GM19397 (cell line): ENCODE results near the gene PCDHB5.
"Not testable (repeated sequence)": the region's sequence is repeated elsewhere in the genome, so short reads cannot be mapped to it uniquely, and the experiment has no call there.

Experiments
- ATAC-seq: cut with Tn5 transposase; IDR thresholded peaks from one replicate; pipeline ENCODE4 v1.9.1; 2021; ENCODE audit warnings: mild to moderate bottlenecking, moderate library complexity; ENCODE audit not compliant: unreplicated experiment

Gene PCDHB5

DNA sequence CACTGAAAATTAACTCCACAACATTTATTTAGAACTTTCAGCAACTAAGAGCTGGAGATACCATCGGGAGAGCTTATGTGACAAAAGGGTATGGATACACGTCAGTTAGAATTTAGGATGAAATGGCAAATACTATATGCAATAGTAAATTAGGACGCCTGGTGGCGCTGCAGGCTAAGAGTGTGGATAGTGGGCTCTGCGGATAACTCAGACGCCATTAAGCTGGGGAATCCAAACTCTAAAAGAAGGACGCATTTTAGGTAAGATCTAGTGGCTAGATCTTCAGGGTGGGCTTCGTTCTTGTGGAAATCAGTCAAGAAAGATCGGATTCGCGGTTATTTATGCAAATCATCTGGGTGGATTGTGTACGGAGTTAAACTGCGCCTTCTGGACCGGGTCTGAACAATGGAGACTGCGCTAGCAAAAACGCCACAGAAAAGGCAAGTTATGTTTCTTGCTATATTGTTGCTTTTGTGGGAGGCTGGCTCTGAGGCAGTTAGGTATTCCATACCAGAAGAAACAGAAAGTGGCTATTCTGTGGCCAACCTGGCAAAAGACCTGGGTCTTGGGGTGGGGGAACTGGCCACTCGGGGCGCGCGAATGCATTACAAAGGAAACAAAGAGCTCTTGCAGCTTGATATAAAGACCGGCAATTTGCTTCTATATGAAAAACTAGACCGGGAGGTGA is at the start of gene PCDHB5:
Gene PCDHB5, plus strand, starts transcription at position 177 of the 688 bp plus-strand sequence. Its CDS starts 229 bp downstream, at position 406.
- no peak for ATAC-seq

DNA sequence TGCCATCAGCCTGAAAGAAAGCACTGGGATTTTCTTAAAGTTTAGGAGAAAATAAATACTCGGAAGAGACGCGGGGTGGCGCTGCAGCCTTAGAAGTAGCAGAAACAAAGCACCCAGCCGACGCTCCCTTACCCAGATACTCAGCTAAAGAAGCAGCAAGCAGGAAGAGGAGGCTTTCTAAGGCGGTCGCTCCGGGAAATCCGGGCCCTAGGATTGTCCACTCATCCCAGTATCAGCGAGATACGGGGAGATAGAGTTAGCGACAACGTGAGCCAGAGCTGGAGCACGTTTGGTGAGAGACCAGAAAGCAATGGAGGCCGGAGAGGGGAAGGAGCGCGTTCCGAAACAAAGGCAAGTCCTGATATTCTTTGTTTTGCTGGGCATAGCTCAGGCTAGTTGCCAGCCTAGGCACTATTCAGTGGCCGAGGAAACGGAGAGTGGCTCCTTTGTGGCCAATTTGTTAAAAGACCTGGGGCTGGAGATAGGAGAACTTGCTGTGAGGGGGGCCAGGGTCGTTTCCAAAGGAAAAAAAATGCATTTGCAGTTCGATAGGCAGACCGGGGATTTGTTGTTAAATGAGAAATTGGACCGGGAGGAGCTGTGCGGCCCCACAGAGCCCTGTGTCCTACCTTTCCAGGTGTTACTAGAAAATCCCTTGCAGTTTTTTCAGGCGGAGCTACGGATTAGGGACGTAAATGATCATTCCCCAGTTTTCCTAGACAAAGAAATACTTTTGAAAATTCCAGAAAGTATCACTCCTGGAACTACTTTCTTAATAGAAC is 40.3 kb upstream of the PCDHB5 start, which contains the start of gene PCDHB2:
Gene PCDHB2, plus strand, starts transcription at position 135 of the 782 bp plus-strand sequence. Its CDS starts 176 bp downstream, at position 311.
- ATAC-seq = no peak

DNA sequence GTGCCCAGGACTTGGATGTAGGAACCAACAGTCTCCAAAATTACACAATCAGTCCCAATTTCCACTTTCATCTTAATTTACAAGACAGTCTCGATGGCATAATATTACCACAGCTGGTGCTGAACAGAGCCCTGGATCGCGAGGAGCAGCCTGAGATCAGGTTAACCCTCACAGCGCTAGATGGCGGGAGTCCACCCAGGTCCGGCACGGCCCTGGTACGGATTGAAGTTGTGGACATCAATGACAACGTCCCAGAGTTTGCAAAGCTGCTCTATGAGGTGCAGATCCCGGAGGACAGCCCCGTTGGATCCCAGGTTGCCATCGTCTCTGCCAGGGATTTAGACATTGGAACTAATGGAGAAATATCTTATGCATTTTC is 39.8 kb upstream of the PCDHB5 start:
- no peak for ATAC-seq

- ATAC-seq = not testable (repeated sequence)
Observed at GRCh38 chr5:141096181-141096580, 38.8 kb upstream of the PCDHB5 start.

GRCh38 chr5:141096586-141096985 is 38.4 kb upstream of the PCDHB5 start:
- ATAC-seq = not testable (repeated sequence)

- ATAC-seq = no peak
Observed at GRCh38 chr5:141100243-141100805, 34.7 kb upstream of the PCDHB5 start, which contains the start of gene PCDHB3. PCDHB3 (plus strand) TSS chr5:141100473; CDS start chr5:141100650, 177 bp downstream.

DNA sequence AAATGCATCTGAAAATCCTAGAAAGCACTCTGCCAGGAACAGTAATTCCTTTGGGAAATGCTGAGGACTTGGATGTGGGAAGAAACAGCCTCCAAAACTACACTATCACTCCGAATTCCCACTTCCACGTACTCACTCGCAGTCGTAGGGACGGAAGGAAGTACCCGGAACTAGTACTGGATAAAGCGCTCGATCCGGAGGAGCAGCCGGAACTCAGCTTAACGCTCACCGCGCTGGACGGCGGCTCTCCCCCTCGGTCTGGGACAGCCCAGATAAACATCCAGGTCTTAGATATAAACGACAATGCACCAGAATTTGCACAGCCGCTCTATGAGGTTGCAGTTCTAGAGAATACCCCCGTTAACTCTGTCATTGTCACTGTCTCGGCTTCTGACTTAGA is 33.9 kb upstream of the PCDHB5 start:
- ATAC-seq = no peak

- not testable (repeated sequence) for ATAC-seq
Observed at GRCh38 chr5:141102070-141102469, 32.9 kb upstream of the PCDHB5 start.

GRCh38 chr5:141102471-141102870 is 32.5 kb upstream of the PCDHB5 start:
- ATAC-seq = not testable (repeated sequence)

- no peak for ATAC-seq
Observed at GRCh38 chr5:141105350-141105749, 29.7 kb upstream of the PCDHB5 start.

DNA sequence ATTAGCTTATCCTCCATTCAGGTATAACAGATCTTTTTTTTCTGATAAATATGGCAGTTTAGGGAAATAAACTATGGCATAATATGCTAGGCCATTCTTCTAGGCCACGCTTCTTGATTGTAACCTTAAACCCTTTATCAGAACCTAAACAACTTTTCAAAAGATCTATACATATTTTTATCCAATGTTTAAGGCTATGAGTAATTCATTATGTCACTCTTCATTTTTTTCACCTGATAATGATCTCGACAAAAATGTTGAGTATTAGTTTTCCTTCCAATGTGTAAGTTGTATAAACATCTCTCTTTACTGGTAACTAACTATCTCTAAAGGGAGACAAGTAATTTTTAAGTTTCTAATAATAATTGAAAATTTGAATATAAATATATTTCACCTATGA is 15.8 kb upstream of the PCDHB5 start:
- no peak for ATAC-seq

DNA sequence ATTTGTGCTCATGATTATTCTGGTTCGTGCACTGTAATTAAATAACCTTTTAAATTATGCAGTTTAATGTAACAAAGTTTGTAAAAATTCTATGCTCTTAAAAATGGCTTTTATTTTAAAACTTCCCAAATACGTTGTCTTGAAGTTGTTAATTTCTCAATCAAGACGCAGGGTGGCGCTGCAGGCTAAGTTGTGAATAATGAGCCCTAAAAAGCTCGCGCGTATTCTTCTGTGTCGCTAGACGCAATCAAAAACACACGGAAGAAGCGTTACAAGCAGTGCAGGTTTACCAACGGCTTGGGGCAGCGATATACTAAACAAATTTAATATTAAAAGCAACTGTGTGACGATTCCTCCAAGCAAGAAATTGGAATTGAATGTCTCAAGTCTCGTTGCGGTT is 13.4 kb upstream of the PCDHB5 start, which contains the start of gene PCDHB4:
Gene PCDHB4, plus strand, starts transcription at position 256 of the 400 bp plus-strand sequence. CDS start 181 bp downstream, outside the sequence.
- ATAC-seq = no peak

GRCh38 chr5:141121985-141122384 is 13.0 kb upstream of the PCDHB5 start:
- ATAC-seq = no peak

GRCh38 chr5:141123396-141124135 is 11.4 kb upstream of the PCDHB5 start:
- ATAC-seq = not testable (repeated sequence)

DNA sequence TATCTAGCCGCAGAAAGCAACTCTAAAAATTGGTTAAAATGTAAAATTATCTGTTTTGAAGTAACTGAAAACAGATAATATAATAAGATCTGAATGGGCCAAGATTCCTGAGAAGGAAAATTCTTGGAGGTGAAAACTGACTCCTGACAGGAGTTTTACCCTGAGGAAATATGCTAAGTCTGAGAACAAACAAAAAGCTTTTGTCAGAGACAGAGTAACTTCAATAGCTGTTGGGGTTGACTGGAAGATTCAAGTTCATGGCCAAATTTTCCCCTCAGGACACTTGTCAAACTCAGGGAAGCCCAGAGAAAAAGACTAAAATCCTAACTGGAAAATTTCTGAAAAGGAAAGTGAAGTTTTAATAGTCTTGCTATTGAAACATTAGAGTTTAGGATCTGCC is 7.7 kb upstream of the PCDHB5 start:
- no peak for ATAC-seq

- no peak for ATAC-seq
Observed at GRCh38 chr5:141135718-141136266, 786 bp downstream of the PCDHB5 start.

GRCh38 chr5:141137346-141137745 is 2.3 kb downstream of the PCDHB5 start:
- not testable (repeated sequence) for ATAC-seq

GRCh38 chr5:141149812-141150211 is 14.8 kb downstream of the PCDHB5 start, which contains the start of gene PCDHB6:
PCDHB6 (plus strand) TSS chr5:141150057; CDS start chr5:141150258, 201 bp downstream.
- no peak for ATAC-seq

DNA sequence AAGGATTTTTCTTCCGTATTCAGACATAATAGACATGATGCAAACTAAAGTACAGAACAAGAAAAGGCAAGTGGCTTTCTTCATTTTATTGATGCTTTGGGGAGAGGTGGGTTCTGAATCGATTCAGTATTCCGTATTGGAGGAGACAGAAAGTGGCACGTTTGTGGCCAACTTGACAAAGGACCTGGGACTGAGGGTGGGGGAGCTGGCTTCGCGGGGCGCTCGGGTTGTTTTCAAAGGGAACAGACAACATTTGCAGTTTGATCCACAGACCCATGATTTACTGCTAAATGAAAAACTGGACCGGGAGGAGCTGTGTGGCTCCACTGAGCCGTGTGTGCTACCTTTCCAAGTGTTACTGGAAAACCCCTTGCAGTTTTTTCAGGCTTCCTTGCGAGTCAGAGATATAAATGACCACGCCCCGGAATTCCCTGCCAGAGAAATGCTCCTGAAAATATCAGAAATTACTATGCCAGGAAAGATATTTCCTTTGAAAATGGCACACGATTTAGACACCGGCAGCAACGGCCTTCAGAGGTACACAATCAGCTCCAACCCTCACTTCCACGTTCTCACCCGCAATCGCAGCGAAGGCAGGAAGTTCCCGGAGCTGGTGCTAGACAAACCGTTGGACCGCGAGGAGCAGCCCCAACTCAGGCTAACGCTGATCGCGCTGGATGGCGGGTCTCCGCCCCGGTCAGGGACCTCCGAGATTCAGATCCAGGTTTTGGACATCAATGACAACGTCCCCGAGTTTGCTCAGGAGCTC is 15.4 kb downstream of the PCDHB5 start:
- no peak for ATAC-seq

DNA sequence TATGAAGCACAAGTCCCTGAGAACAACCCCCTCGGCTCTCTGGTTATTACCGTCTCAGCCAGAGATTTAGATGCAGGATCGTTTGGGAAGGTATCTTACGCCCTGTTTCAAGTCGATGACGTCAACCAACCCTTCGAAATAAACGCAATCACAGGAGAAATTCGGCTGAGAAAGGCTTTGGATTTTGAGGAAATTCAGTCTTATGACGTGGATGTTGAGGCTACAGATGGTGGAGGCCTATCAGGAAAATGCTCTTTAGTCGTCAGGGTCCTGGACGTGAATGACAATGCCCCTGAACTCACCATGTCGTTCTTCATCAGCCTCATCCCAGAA is 16.0 kb downstream of the PCDHB5 start:
- no peak for ATAC-seq
